ENCODE data around the gene RAB3IL1. TPM values are rescaled to one million over a fixed set of nuclear protein-coding genes. Genes with fewer than 3 reads are reported as not detected.
A peak's percentile ranks its signal among the peaks of the same experiment; 100 is the strongest.

The RAB3IL1 gene
- total RNA-seq, 2 donors from 2014 or later = 9.7 to 14.9 TPM

- Histone ChIP-seq H3K9me3 (ENCODE audit: control insufficient read depth, low read length) (no peaks in the 10 kb centered on the region), H3K4me3 (ENCODE audit: low read length) (no peak overlapping the region), H3K36me3 (ENCODE audit: control insufficient read depth, insufficient read depth, low read length) (peaks cover 76% of the 10 kb centered on the region), H3K9ac (ENCODE audit: extremely low read depth, low read length, poor library complexity, severe bottlenecking) (no peak overlapping the region), H3K27me3 (ENCODE audit: control insufficient read depth, insufficient read depth, low read length, poor library complexity, severe bottlenecking) (no peaks in the 10 kb centered on the region), H3K4me1 (ENCODE audit: control insufficient read depth, insufficient read depth, low read length) (no peaks in the 10 kb centered on the region), H3K27ac (ENCODE audit: low read depth, low read length) (peak overlapping the region; percentile 17)
- Mint-ChIP-seq H3K9me3 (no peaks in the 10 kb centered on the region), H3K4me1 (no peaks in the 10 kb centered on the region), H3K27ac (no peak overlapping the region), H3K4me3 (no peak overlapping the region), H3K27me3 (ENCODE audit: insufficient read depth) (no peaks in the 10 kb centered on the region), H3K36me3 (ENCODE audit: low read depth) (peaks cover 55% of the 10 kb centered on the region)
- WGBS, 2 experiments (ENCODE audit: insufficient coverage in 1 of 2, insufficient read length in 1 of 2) = 93% methylated on average over 6 to 14 of the region's 14 CpGs
- no peak for DNase-seq
- no peak for TF ChIP-seq CTCF (conservative IDR thresholded peaks at IDR 0.05)
These were observed 62.2 kb downstream of the RAB3IL1 start for GRCh38 chr11:61854966-61855714.

- WGBS, 2 experiments (ENCODE audit: insufficient coverage in 1 of 2, insufficient read length in 1 of 2) = 94 to 97% methylated on average over 17 of the region's 17 CpGs
- no peak overlapping the region for H3K9ac ChIP-seq (ENCODE audit: extremely low read depth, low read length, poor library complexity, severe bottlenecking)
- H3K4me3 ChIP-seq (ENCODE audit: low read length) = no peak overlapping the region
- no peaks in the 10 kb centered on the region for H3K27me3 ChIP-seq (ENCODE audit: control insufficient read depth, insufficient read depth, low read length, poor library complexity, severe bottlenecking)
- H3K4me1 ChIP-seq (ENCODE audit: control insufficient read depth, insufficient read depth, low read length) = no peaks in the 10 kb centered on the region
- DNase-seq = no peak
- H3K9me3 Mint-ChIP-seq = no peaks in the 10 kb centered on the region
- H3K4me3 Mint-ChIP-seq = no peak overlapping the region
- peaks cover 55% of the 10 kb centered on the region for H3K36me3 Mint-ChIP-seq (ENCODE audit: low read depth)
- H3K27ac ChIP-seq (ENCODE audit: low read depth, low read length) = no peak overlapping the region
- H3K4me1 Mint-ChIP-seq = no peaks in the 10 kb centered on the region
- H3K27ac Mint-ChIP-seq = no peak overlapping the region
- TF ChIP-seq CTCF (conservative IDR thresholded peaks at IDR 0.05) = no peak
- no peaks in the 10 kb centered on the region for H3K27me3 Mint-ChIP-seq (ENCODE audit: insufficient read depth)
- no peaks in the 10 kb centered on the region for H3K9me3 ChIP-seq (ENCODE audit: control insufficient read depth, low read length)
- H3K36me3 ChIP-seq (ENCODE audit: control insufficient read depth, insufficient read depth, low read length) = peaks cover 76% of the 10 kb centered on the region
These were observed 63.0 kb downstream of the RAB3IL1 start for GRCh38 chr11:61854206-61854895.

- Mint-ChIP-seq H3K36me3 (ENCODE audit: low read depth) (peaks cover 54% of the 10 kb centered on the region), H3K4me1 (no peaks in the 10 kb centered on the region), H3K4me3 (no peak overlapping the region), H3K9me3 (no peaks in the 10 kb centered on the region), H3K27me3 (ENCODE audit: insufficient read depth) (no peaks in the 10 kb centered on the region), H3K27ac (peak overlapping the region; percentile 35)
- no peak for TF ChIP-seq CTCF (conservative IDR thresholded peaks at IDR 0.05)
- Histone ChIP-seq H3K36me3 (ENCODE audit: control insufficient read depth, insufficient read depth, low read length) (peaks cover 80% of the 10 kb centered on the region), H3K4me1 (ENCODE audit: control insufficient read depth, insufficient read depth, low read length) (no peaks in the 10 kb centered on the region), H3K4me3 (ENCODE audit: low read length) (no peak overlapping the region), H3K9ac (ENCODE audit: extremely low read depth, low read length, poor library complexity, severe bottlenecking) (no peak overlapping the region), H3K27ac (ENCODE audit: low read depth, low read length) (no peak overlapping the region), H3K27me3 (ENCODE audit: control insufficient read depth, insufficient read depth, low read length, poor library complexity, severe bottlenecking) (no peaks in the 10 kb centered on the region), H3K9me3 (ENCODE audit: control insufficient read depth, low read length) (no peaks in the 10 kb centered on the region)
- 88 to 100% methylated on average over 4 to 13 of the region's 13 CpGs for WGBS, 2 experiments (ENCODE audit: insufficient coverage in 1 of 2, insufficient read length in 1 of 2)
- no peak for DNase-seq
These were observed 63.6 kb downstream of the RAB3IL1 start for GRCh38 chr11:61853698-61854169.

Data from endodermal cell (in vitro differentiated cells).